HCEC 1CT (cell line): ENCODE measurements around the gene GKN1.
"Not testable (repeated sequence)": the region's sequence is repeated elsewhere in the genome, so short reads cannot be mapped to it uniquely, and the experiment has no call there.

ENCODE experiments used
- DNase-seq: peaks from one replicate; pipeline ENCODE4 v3.0.0-alpha.2; 2017

GKN1 gene

GRCh38 chr2:68974251-68974650 lies at the start of gene GKN1:
TSS of gene GKN1 (plus strand) at chr2:68974636. CDS start at chr2:68974678, 42 bp downstream.
- DNase-seq, result peak; percentile 46

- DNase-seq, result peak; percentile 23
Measured at GRCh38 chr2:68925295-68925896, 49.0 kb upstream of the GKN1 start.

GRCh38 chr2:68926796-68927195 lies 47.6 kb upstream of the GKN1 start:
- DNase-seq, result no peak

GRCh38 chr2:68931149-68931711 lies 43.2 kb upstream of the GKN1 start:
- DNase-seq, result no peak

- peak; percentile 15 for DNase-seq
Measured at GRCh38 chr2:68931799-68932198, 42.6 kb upstream of the GKN1 start.

- no peak for DNase-seq
Measured at GRCh38 chr2:68932402-68932801, 42.0 kb upstream of the GKN1 start.

- no peak for DNase-seq
Measured at GRCh38 chr2:68934021-68934420, 40.4 kb upstream of the GKN1 start.

- DNase-seq, result no peak
Measured at GRCh38 chr2:68935471-68935870, 39.0 kb upstream of the GKN1 start.

GRCh38 chr2:68936427-68936826 lies 38.0 kb upstream of the GKN1 start:
- peak; percentile 31 for DNase-seq

GRCh38 chr2:68936889-68937288 lies 37.5 kb upstream of the GKN1 start:
- no peak for DNase-seq

- DNase-seq, result no peak
Measured at GRCh38 chr2:68937346-68938055, 36.9 kb upstream of the GKN1 start.

- no peak for DNase-seq
Measured at GRCh38 chr2:68938938-68939337, 35.5 kb upstream of the GKN1 start.

GRCh38 chr2:68939962-68940361 lies 34.5 kb upstream of the GKN1 start:
- no peak for DNase-seq

GRCh38 chr2:68940369-68940768 lies 34.1 kb upstream of the GKN1 start:
- DNase-seq, result no peak

- DNase-seq, result no peak
Measured at GRCh38 chr2:68942827-68943226, 31.6 kb upstream of the GKN1 start.

GRCh38 chr2:68943581-68944568 lies 30.6 kb upstream of the GKN1 start:
- DNase-seq, result peak; percentile 58

GRCh38 chr2:68946117-68946516 lies 28.3 kb upstream of the GKN1 start:
- no peak for DNase-seq

- DNase-seq, result no peak
Measured at GRCh38 chr2:68948710-68949109, 25.7 kb upstream of the GKN1 start.

- DNase-seq, result no peak
Measured at GRCh38 chr2:68951899-68952298, 22.5 kb upstream of the GKN1 start.

GRCh38 chr2:68952887-68953521 lies 21.4 kb upstream of the GKN1 start, which contains the start of gene GKN2:
TSS of gene GKN2 (minus strand) at chr2:68952893. CDS start at chr2:68952861, 32 bp downstream.
- no peak for DNase-seq

GRCh38 chr2:68955432-68955831 lies 19.0 kb upstream of the GKN1 start:
- not testable (repeated sequence) for DNase-seq

- DNase-seq, result no peak
Measured at GRCh38 chr2:68959001-68959400, 15.4 kb upstream of the GKN1 start.

- DNase-seq, result no peak
Measured at GRCh38 chr2:68961380-68961779, 13.1 kb upstream of the GKN1 start.
